Progenitor cell of endocrine pancreas (in vitro differentiated cells): ENCODE measurements around the gene CHD9. TPM values are rescaled to one million over a fixed set of nuclear protein-coding genes. Genes with fewer than 3 reads are reported as not detected.
A peak's percentile ranks its signal among the peaks of the same experiment; 100 is the strongest.
"Not testable (repeated sequence)": the region's sequence is repeated elsewhere in the genome, so short reads cannot be mapped to it uniquely, and the experiment has no call there.

Experiments used
- DNase-seq: peaks from one replicate; pipeline ENCODE4 v3.0.0; 2021; ENCODE audit warnings: low spot score; ENCODE audit not compliant: unreplicated experiment
- H3K27ac Mint-ChIP-seq: 2 replicates; pipeline ENCODE4 v1.8.0; 2021; ENCODE audit warnings: mild to moderate bottlenecking, moderate library complexity, mixed read lengths
- H3K27me3 Mint-ChIP-seq: 2 replicates; pipeline ENCODE4 v1.8.0; 2021; ENCODE audit warnings: mixed read lengths
- H3K36me3 Mint-ChIP-seq: 2 replicates; pipeline ENCODE4 v1.8.0; 2022; ENCODE audit warnings: mixed read lengths; ENCODE audit not compliant: insufficient read depth
- H3K4me1 Mint-ChIP-seq: 2 replicates; pipeline ENCODE4 v1.8.0; 2021; ENCODE audit warnings: low read depth, mixed read lengths
- H3K4me3 Mint-ChIP-seq: 2 replicates; pipeline ENCODE4 v1.8.0; 2021; ENCODE audit warnings: low read depth, mild to moderate bottlenecking, moderate library complexity, mixed read lengths
- H3K9me3 Mint-ChIP-seq: 2 replicates; pipeline ENCODE4 v1.8.0; 2021; ENCODE audit warnings: low read depth, mixed read lengths
- CTCF ChIP-seq: fragments of 200-600 bp; sonication (generic); IDR thresholded peaks from one replicate; pipeline ENCODE4 v1.5.0; 2021; ENCODE audit warnings: antibody characterized with exemption, mild to moderate bottlenecking; ENCODE audit not compliant: unreplicated experiment
- total RNA-seq: library from RNA; stranded (reverse); gene quantifications from 2 replicates; pipeline ENCODE4 v1.2.1, GENCODE V29; 2021

Gene CHD9
- total RNA-seq, 1 donor from 2014 or later = 67.7 TPM

DNA sequence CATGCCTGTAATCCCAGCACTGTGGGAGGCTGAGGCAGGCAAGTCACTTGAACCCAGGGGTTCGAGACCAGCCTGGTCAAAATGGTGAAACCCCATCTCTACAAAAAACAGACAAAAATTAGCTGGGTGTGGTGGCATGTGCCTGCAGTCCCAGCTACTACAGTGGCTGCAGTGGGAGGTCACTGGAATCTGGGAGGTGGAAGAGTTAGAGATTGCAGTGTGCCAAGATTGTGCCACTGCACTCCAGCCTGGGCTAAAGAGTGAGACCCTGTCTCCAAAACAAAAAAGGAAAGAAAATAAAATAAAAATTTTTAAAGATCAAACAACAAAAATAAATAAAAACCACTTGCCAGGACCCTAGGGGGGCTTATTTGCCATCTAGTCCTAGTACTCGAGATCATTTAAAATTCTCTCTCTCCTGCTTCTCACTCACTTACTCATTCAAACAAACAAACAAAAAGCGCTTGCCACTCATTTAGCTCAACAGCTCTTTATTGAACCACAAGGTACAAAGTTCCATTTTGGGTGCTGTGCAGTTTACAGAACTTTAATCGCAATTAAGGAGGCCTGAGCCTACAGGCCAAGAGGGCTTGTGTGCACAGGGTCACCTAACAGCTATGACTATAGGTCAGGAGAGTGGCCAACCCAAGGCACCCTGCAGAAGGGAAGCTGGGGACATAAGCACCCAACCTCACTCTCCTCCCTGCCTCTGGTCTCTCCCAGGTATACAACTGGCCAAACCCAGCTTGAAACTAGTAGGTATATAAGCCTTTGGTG is 6.5 kb upstream of the CHD9 start:
- Mint-ChIP-seq H3K36me3 (no peaks in the 10 kb centered on the region), H3K9me3 (peaks cover 5% of the 10 kb centered on the region), H3K27ac (peak overlapping the region; percentile 11), H3K4me1 (peaks cover 28% of the 10 kb centered on the region), H3K27me3 (peaks cover 5% of the 10 kb centered on the region), H3K4me3 (no peak overlapping the region)
- no peak for TF ChIP-seq CTCF
- no peak for DNase-seq

GRCh38 chr16:53051255-53051654 is 3.5 kb upstream of the CHD9 start:
- not testable (repeated sequence) for H3K36me3 Mint-ChIP-seq, DNase-seq, H3K9me3 Mint-ChIP-seq, H3K4me3 Mint-ChIP-seq, H3K27ac Mint-ChIP-seq, H3K27me3 Mint-ChIP-seq
- peaks cover 12% of the 10 kb centered on the region for H3K4me1 Mint-ChIP-seq

GRCh38 chr16:53052519-53053501 is 2.0 kb upstream of the CHD9 start, which contains the start of gene CHD9NB:
Gene CHD9NB, minus strand, starts transcription at chr16:53052897. Its CDS starts 8,739 bp downstream, at chr16:53044158.
- Mint-ChIP-seq H3K4me3 (peak within 1 kb of the TSS; percentile 33), H3K9me3 (no peaks in the 10 kb centered on the region), H3K27me3 (no peaks in the 10 kb centered on the region), H3K36me3 (no peaks in the 10 kb centered on the region), H3K27ac (peak within 1 kb of the TSS; percentile 41), H3K4me1 (peaks cover 12% of the 10 kb centered on the region)
- no peak for TF ChIP-seq CTCF
- DNase-seq = no peak

DNA sequence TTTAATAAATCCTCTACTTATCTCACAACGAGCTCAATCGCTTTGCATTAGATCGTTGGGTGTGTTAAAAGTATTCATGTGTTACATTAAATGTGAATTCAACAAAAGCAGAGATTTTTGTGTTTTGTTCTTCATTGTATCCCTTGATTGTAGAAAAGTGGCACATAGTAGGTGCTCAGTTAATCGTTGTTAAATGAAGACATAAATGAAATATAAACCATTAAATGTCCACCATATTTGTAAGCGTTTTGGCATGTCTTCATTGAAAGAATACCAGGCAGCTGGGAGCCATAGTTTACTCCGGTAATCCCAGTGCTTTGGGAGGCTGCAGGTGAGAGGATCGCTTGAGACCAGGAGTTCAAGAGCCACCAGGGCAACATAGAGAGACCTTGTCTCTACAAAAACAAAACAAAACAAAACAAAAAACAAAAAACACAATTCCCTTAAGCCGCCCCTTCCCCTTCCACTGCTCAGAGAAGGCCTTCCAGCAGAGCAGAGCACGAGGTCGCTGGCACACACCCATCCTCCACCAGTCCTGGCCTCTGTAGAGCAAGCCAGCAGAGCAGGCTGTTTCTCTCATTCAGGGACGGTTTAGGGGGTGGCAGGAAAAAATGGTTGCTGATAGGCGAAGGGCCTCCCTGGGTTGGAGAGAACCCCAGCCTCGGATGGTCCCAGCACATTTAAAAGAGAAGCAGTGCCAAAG is 673 bp upstream of the CHD9 start:
- Mint-ChIP-seq H3K27ac (peak overlapping the region; percentile 77), H3K27me3 (no peaks in the 10 kb centered on the region), H3K36me3 (no peaks in the 10 kb centered on the region), H3K4me3 (peak overlapping the region; percentile 66), H3K9me3 (no peaks in the 10 kb centered on the region), H3K4me1 (peaks cover 8% of the 10 kb centered on the region)
- no peak for DNase-seq
- no peak for TF ChIP-seq CTCF

DNA sequence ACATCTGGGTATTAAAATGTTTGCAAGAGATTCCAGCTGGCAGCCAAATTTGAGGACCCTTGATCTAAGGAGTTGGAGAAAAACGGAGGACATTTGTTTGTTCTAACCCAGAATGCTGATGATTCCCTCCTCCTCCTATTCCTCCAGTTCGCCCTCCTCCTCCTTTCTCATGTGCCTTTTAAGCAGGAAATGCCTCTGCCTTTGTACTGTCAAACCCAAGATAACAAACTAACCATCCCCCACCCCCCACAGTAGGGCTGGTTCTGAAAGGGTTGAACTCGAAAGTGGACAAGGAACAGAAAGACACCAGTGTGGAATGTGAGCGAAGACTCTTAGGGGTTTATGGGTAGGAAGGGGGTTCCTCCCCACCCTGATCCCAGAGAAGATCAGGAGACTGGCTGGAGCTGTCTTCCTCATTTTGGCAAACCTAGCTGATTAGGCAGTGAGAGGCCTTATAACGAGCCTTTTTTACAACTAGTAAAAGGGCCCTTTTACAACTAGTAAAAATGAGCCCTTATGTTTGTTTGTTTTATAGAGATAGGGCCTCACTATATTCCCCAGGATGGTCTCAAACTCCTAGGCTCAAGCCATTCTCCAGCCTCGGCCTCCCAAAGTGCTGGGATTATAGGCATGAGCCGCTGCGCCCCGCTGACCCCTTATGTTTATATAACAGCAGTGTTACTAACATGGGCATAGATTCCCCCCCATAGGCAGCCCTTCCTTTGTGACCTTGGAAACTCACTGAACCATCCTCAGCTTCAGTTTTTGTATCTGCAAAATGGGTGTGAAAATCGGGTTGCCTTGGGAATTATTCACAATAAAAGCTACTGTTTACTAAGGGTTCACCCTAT is 975 bp downstream of the CHD9 start:
- peaks cover 8% of the 10 kb centered on the region for H3K4me1 Mint-ChIP-seq
- H3K27ac Mint-ChIP-seq = peak overlapping the region; percentile 78
- no peaks in the 10 kb centered on the region for H3K9me3 Mint-ChIP-seq
- TF ChIP-seq CTCF = no peak
- no peaks in the 10 kb centered on the region for H3K36me3 Mint-ChIP-seq
- no peaks in the 10 kb centered on the region for H3K27me3 Mint-ChIP-seq
- no peak for DNase-seq
- peak overlapping the region; percentile 73 for H3K4me3 Mint-ChIP-seq
